GM12875 (cell line): Measurements from ENCODE around the gene IL5.
"Not testable (repeated sequence)": the region's sequence is repeated elsewhere in the genome, so short reads cannot be mapped to it uniquely, and the experiment has no call there.

ENCODE experiments used
- H3K4me3 ChIP-seq: one replicate; pipeline ENCODE4 v1.5.1; 2011; ENCODE audit warnings: low read depth, low read length, control low read depth
- CTCF ChIP-seq: IDR thresholded peaks from 2 replicates; pipeline ENCODE4 v1.5.1; 2011; ENCODE audit warnings: low read depth, mild to moderate bottlenecking, control low read depth, inconsistent platforms, low read length, moderate library complexity, borderline replicate concordance; ENCODE audit not compliant: insufficient read depth

Gene IL5

DNA sequence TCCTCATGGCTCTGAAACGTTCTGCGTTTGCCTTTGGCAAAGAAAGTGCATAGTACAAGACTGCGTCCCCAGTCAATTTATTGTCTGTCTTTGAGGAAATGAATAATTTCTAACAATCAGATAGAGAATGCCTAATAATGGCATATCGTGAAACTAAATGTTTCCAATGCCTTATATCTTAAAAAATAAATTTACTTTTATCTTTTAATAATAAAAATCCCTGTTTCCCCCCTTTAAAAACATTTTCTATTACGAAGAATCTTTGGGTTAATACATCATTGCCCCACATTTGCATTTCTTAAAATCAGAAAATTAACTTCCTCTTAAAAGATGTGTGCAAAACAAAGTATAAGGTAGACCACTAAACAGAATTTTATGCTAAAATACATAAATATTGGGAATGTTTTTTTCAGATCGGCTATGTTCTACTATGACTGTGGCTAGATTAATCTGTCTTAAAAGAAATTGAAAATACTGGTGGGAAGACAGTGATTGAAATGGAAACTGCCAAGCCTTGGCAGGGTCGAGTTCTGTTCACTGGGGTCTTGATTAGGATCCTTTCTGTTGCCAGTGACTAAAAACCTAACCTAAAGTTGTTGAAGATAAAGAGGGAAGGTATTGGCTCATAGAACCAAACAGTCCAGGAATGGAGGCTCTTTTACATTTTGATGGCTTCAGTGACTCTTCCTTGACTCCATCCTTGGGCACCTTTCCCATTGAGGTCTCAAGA, at the start of gene IL5:
Gene IL5 (minus strand): TSS at position 51 of the 730 bp plus-strand sequence. CDS start 44 bp downstream, at position 7.
- no peak within 1 kb of the TSS for H3K4me3 ChIP-seq
- no peak for TF ChIP-seq CTCF

- TF ChIP-seq CTCF: no peak
- no peak overlapping the region for H3K4me3 ChIP-seq
These were observed 49.2 kb upstream of the IL5 start for GRCh38 chr5:132592521-132592920.

- peak; percentile 21; the same call in 1 of the 2 replicates for TF ChIP-seq CTCF
These were observed 47.8 kb upstream of the IL5 start for GRCh38 chr5:132591145-132591544.

DNA sequence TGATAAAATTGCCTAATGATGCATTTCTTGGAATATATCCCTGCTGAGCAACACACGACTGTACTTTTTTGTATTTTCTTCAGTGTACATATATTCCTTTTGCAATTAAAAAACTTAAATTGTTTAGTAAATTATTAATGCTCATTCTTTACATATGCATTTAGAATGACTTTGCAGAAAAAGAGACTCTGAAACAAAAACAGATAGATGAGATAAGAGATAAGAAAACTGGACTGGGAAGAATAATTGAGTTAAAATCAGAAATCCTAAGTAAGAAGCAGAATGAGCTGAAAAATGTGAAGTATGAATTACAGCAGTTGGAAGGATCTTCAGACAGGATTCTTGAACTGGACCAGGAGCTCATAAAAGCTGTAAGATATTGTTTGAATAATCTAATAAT, 46.1 kb upstream of the IL5 start:
- H3K4me3 ChIP-seq: no peak overlapping the region
- no peak for TF ChIP-seq CTCF

More at GRCh38 chr5:132591145-132591544, 47.8 kb upstream of the IL5 start:
- H3K4me3 ChIP-seq: no peak overlapping the region

DNA sequence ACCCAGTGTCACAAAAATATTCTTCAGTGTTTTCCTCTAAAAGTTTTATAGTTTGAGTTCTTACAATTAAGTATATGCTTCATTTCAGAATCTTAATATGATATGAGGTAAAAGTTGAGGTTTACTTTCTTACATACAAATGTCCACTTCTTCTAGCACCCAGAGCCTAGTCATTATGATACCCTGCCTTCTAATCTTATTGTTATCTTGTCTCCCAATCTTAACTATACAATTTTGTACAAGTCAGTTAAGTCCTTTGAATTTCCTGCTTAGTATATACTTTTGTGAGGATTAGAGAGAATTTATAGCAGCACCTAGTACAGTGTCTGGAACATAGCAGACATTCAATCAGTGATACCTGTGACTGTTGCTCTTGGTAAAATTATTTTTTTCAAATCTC, 42.7 kb upstream of the IL5 start:
- H3K4me3 ChIP-seq: no peak overlapping the region
- no peak for TF ChIP-seq CTCF

DNA sequence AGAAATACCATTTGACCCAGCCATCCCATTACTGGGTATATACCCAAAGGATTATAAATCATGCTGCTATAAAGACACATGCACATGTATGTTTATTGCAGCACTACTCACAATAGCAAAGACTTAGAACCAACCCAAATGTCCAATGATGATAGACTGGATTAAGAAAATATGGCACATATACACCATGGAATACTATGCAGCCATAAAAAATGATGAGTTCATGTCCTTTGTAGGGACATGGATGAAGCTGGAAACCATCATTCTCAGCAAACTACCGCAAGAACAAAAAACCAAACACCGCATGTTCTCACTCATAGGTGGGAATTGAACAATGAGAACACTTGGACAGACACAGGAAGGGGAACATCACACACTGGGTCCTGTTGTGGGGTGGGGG, 41.2 kb upstream of the IL5 start:
- not testable (repeated sequence) for H3K4me3 ChIP-seq

DNA sequence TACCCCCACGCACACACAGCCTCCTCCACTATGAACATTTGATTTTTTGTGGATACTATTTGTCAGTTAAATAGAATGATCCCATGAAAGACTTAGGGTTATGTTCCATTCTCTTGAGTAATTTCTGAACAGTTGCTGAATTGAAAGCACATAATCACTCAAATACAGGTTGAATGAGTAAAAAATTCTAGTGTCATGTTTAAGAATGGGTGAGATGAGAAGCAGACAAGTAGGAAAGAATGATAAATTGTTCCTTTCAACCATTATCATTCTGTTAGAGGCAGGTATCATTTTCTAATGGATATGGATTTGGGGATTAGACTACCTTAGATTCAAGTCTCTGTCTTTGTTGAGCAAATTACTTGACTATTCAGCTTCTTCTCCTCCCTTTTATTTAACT, 32.8 kb upstream of the IL5 start:
- TF ChIP-seq CTCF: no peak
- H3K4me3 ChIP-seq: no peak overlapping the region
